PC-9 (cell line): ENCODE measurements around the gene PDIA6. TPM values are rescaled to one million over a fixed set of nuclear protein-coding genes. Genes with fewer than 3 reads are reported as not detected.

Source experiments
- BruUV-seq: library from RNA; stranded (reverse); fragments of 400-500 nt; replicated peaks from 2 replicates; lab custom pipeline; 2021; lab: Mats Ljungman, UMichigan
- CTCF ChIA-PET: fragments of 300-600 bp; sonication (Branson Sonifier 250); formaldehyde crosslinking; loops from one replicate; lab custom pipeline; 2022; ENCODE audit warnings: antibody characterized with exemption; lab: Charles Lee
- POLR2A ChIA-PET: fragments of 300-600 bp; sonication (Branson Sonifier 250); formaldehyde crosslinking; loops from one replicate; lab custom pipeline; 2022; ENCODE audit warnings: antibody characterized with exemption; ENCODE audit not compliant: unreplicated experiment; lab: Charles Lee
- DNase-seq, 2 experiments: peaks; one replicate each; pipeline versions ENCODE4 v3.0.0 to v3.0.0-alpha.2; 2015 to 2022; ENCODE audit warnings: mixed read lengths in 1 of 2
- H2AFZ ChIP-seq: fragments of 200-600 bp; sonication (generic); 2 replicates; pipeline ENCODE4 v1.8.1; 2017; ENCODE audit warnings: antibody characterized with exemption
- H3F3A ChIP-seq: fragments of 200-600 bp; sonication (generic); 2 replicates; pipeline ENCODE4 v1.8.1; 2017; ENCODE audit warnings: antibody characterized with exemption, mild to moderate bottlenecking, low read depth; ENCODE audit not compliant: insufficient read depth
- H3K27ac ChIP-seq: fragments of 200-600 bp; sonication (generic); 2 replicates; pipeline ENCODE4 v1.6.1; 2016; ENCODE audit warnings: mixed run types
- H3K27me3 ChIP-seq: fragments of 200-600 bp; sonication (generic); 2 replicates; pipeline ENCODE4 v1.6.1; 2016; ENCODE audit warnings: low read depth, mixed run types; ENCODE audit not compliant: insufficient read depth
- H3K36me3 ChIP-seq: fragments of 200-600 bp; sonication (generic); 2 replicates; pipeline ENCODE4 v1.6.1; 2016; ENCODE audit warnings: low read depth, mixed run types
- H3K4me1 ChIP-seq: fragments of 200-600 bp; sonication (generic); replicated peaks from 2 replicates; pipeline ENCODE4 v1.6.1; 2016; ENCODE audit warnings: mixed run types; ENCODE audit not compliant: insufficient read depth
- H3K4me2 ChIP-seq: fragments of 200-600 bp; sonication (generic); 2 replicates; pipeline ENCODE4 v1.6.1; 2017; ENCODE audit warnings: mixed run types
- H3K4me3 ChIP-seq: fragments of 200-600 bp; sonication (generic); 2 replicates; pipeline ENCODE4 v1.6.1; 2016; ENCODE audit warnings: mixed run types
- H3K79me2 ChIP-seq: fragments of 200-600 bp; sonication (generic); 2 replicates; pipeline ENCODE4 v1.6.1; 2017; ENCODE audit warnings: low read depth, mixed run types
- H3K9me2 ChIP-seq: fragments of 200-600 bp; sonication (generic); 2 replicates; pipeline ENCODE4 v1.8.1; 2017; ENCODE audit warnings: mild to moderate bottlenecking; ENCODE audit not compliant: insufficient read depth
- H3K9me3 ChIP-seq: fragments of 200-600 bp; sonication (generic); 2 replicates; pipeline ENCODE4 v1.8.1; 2016; ENCODE audit warnings: low read depth; ENCODE audit not compliant: insufficient read depth
- H4K20me1 ChIP-seq: fragments of 200-600 bp; sonication (generic); 2 replicates; pipeline ENCODE4 v1.8.1; 2017; ENCODE audit not compliant: insufficient read depth
- CTCF ChIP-seq: fragments of 200-600 bp; sonication (generic); conservative IDR thresholded peaks from 2 replicates; pipeline ENCODE4 v1.6.1; 2017; ENCODE audit warnings: mixed run types, antibody characterized with exemption, mild to moderate bottlenecking, moderate library complexity
- EZH2 ChIP-seq: fragments of 200-600 bp; sonication (generic); IDR thresholded peaks from 2 replicates; pipeline ENCODE4 v1.8.0; 2017; ENCODE audit warnings: antibody characterized with exemption, low read depth
- intact Hi-C: fragments of 100-400 bp; cut with micrococcal nuclease; formaldehyde crosslinking; loops from one replicate; pipeline ENCODE4 v1.10.0; 2022; ENCODE audit not compliant: unreplicated experiment
- total RNA-seq: library from RNA; stranded (reverse); gene quantifications from 2 replicates; pipeline ENCODE4 v1.2.3, GENCODE V29; 2021

Gene PDIA6
- total RNA-seq, 1 experiment from 2014 or later = 170 TPM

DNA sequence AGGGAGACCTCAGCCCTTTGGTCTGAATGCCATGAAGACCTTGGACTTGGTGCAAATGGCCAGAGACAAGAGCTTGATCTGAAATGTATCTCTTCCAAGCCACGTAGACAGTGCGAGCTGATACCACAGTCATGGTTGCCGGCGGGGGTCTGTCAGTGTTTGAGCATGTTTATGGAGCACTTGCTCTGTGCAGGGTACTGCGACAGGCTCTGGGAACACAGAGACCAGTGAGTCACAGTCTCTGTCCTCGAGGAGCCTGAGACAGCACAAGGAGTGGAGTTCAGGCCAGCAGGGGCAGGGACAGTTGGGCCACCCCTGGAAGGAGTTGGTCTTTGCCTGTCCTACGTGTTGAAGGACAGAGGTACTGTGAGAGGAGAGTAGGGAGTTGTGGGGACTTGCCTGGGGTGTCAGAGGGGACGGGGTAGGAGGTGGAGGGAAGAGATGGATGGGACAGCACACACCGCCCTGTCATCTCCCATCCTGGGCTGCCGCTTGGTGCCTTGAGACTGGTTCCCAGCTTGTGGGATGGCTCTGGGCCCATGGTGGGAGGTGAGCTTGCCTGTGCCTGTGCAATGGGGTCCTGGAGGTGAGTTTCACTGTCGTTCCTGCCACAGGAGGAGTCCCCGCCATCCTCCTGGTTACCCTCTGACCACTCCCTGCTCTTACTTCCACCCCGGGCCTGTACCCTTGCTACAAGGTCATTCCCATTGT lies 51.6 kb downstream of the PDIA6 start:
- no peaks in the 10 kb centered on the region for H4K20me1 ChIP-seq
- peaks cover 4% of the 10 kb centered on the region; the same call in 1 of the 2 replicates for H3F3A ChIP-seq
- H3K9me3 ChIP-seq = no peaks in the 10 kb centered on the region
- no peaks in the 10 kb centered on the region for H3K36me3 ChIP-seq
- CTCF ChIA-PET = no interaction called here
- no peak overlapping the region for H3K4me3 ChIP-seq
- POLR2A ChIA-PET = no interaction called here
- no peaks in the 10 kb centered on the region for H3K27me3 ChIP-seq
- no peak overlapping the region for H3K4me2 ChIP-seq
- BruUV-seq = no TSS peak
- no peak overlapping the region for H3K27ac ChIP-seq
- TF ChIP-seq CTCF = no peak
- no peak for TF ChIP-seq EZH2
- no peaks in the 10 kb centered on the region for H3K79me2 ChIP-seq
- intact Hi-C loops = no loop called here
- no peak overlapping the region for H2AFZ ChIP-seq
- no peak for DNase-seq
- H3K4me1 ChIP-seq = peaks cover 12% of the 10 kb centered on the region
- no peaks in the 10 kb centered on the region for H3K9me2 ChIP-seq

- Histone ChIP-seq H3K9me2 (no peaks in the 10 kb centered on the region), H3K9me3 (no peaks in the 10 kb centered on the region), H3K4me2 (no peak overlapping the region), H3K27me3 (no peaks in the 10 kb centered on the region), H3K36me3 (no peaks in the 10 kb centered on the region), H3K27ac (no peak overlapping the region), H3K4me1 (no peaks in the 10 kb centered on the region), H4K20me1 (no peaks in the 10 kb centered on the region), H3K4me3 (no peak overlapping the region), H3K79me2 (no peaks in the 10 kb centered on the region), H3F3A (no peaks in the 10 kb centered on the region), H2AFZ (no peak overlapping the region)
- BruUV-seq = no TSS peak
- no peak for DNase-seq
- POLR2A ChIA-PET = interaction anchor here (0.6 kb wide), 1 partner anchor 37 kb away, joined by 3 read pairs; no protein-coding TSS in a partner anchor
- intact Hi-C loops = no loop called here
- CTCF ChIA-PET = no interaction called here
- TF ChIP-seq CTCF (no peak), EZH2 (no peak)
These were observed 53.4 kb downstream of the PDIA6 start for GRCh38 chr2:10759151-10759714.

DNA sequence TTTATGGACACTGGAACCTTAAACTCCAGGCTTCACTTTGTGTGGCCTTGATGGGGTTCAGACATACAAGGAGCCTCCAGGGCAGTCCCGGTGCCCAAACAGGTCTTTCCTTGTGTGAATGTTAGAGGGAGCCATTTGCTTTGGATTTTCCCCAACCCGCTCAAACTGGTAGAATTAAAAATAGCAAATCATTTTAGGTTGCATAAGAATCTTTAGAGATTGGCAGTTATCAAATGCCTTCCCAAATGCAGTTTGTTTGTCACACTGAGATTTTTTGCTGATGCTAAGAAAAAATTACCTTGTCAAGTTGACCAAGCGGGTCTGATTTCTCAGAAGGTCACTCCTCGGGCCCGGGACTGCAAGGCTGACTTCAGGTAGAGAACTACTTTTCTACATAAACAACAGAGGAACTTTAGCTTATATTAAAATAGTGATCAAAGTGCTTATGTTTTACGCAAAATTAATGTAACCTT lies 54.7 kb downstream of the PDIA6 start:
- no peak overlapping the region for H3K4me2 ChIP-seq
- no peaks in the 10 kb centered on the region for H3K36me3 ChIP-seq
- TF ChIP-seq EZH2 (no peak), CTCF (no peak)

More for the DNA sequence above, 54.7 kb downstream of the PDIA6 start:
- Histone ChIP-seq H4K20me1 (no peaks in the 10 kb centered on the region), H3K4me3 (no peak overlapping the region), H3K9me2 (no peaks in the 10 kb centered on the region), H2AFZ (no peak overlapping the region), H3K79me2 (no peaks in the 10 kb centered on the region), H3K4me1 (no peaks in the 10 kb centered on the region), H3K27ac (no peak overlapping the region), H3F3A (no peaks in the 10 kb centered on the region), H3K27me3 (no peaks in the 10 kb centered on the region), H3K9me3 (no peaks in the 10 kb centered on the region)
- intact Hi-C loops = no loop called here
- no peak for DNase-seq
- ChIA-PET POLR2A (no interaction called here), CTCF (interaction anchor here (0.6 kb wide), 1 partner anchor 75 kb away, joined by 5 read pairs; no protein-coding TSS in a partner anchor)
- BruUV-seq = no TSS peak
